GM08714 (cell line): ENCODE results near the gene DPEP2.
"Not testable (repeated sequence)": the region's sequence is repeated elsewhere in the genome, so short reads cannot be mapped to it uniquely, and the experiment has no call there.

ENCODE experiments used
- H3K4me3 ChIP-seq: fragments of 200-500 bp; sonication (Bioruptor generic); 2 replicates; pipeline ENCODE4 v1.5.1; 2014; ENCODE audit warnings: mild to moderate bottlenecking, low read length, inconsistent platforms
- ZNF274 ChIP-seq: IDR thresholded peaks from 2 replicates; pipeline ENCODE4 v1.6.1; 2012; ENCODE audit warnings: mild to moderate bottlenecking, low read depth, low read length

DPEP2 gene

GRCh38 chr16:68022278-68022727 is 23.0 kb upstream of the DPEP2 start:
- H3K4me3 ChIP-seq, result peak overlapping the region; percentile 88
- TF ChIP-seq ZNF274, result no peak

GRCh38 chr16:68021490-68021889 is 22.2 kb upstream of the DPEP2 start:
- no peak for TF ChIP-seq ZNF274
- H3K4me3 ChIP-seq, result no peak overlapping the region; the same call in 1 of the 2 replicates

- TF ChIP-seq ZNF274, result no peak
- no peak overlapping the region for H3K4me3 ChIP-seq
These were observed 19.9 kb upstream of the DPEP2 start for GRCh38 chr16:68019167-68019680.

GRCh38 chr16:68015681-68016080 is 16.4 kb upstream of the DPEP2 start, which contains the start of gene DPEP2NB:
Gene DPEP2NB (minus strand): TSS chr16:68015911. CDS start chr16:68015770, 141 bp downstream.
- no peak within 1 kb of the TSS for H3K4me3 ChIP-seq
- TF ChIP-seq ZNF274, result no peak

- no peak for TF ChIP-seq ZNF274
- H3K4me3 ChIP-seq, result no peak overlapping the region
These were observed 14.2 kb upstream of the DPEP2 start for GRCh38 chr16:68013440-68013839.

GRCh38 chr16:68009872-68010271 is 10.6 kb upstream of the DPEP2 start:
- not testable (repeated sequence) for H3K4me3 ChIP-seq

- no peak for TF ChIP-seq ZNF274
- H3K4me3 ChIP-seq, result no peak overlapping the region
These were observed 10.0 kb upstream of the DPEP2 start for GRCh38 chr16:68009157-68009735.

GRCh38 chr16:68005786-68006286 is 6.6 kb upstream of the DPEP2 start:
- H3K4me3 ChIP-seq, result no peak overlapping the region
- no peak for TF ChIP-seq ZNF274

GRCh38 chr16:68005211-68005610 is 5.9 kb upstream of the DPEP2 start:
- no peak for TF ChIP-seq ZNF274
- no peak overlapping the region for H3K4me3 ChIP-seq

- no peak for TF ChIP-seq ZNF274
- H3K4me3 ChIP-seq, result no peak overlapping the region
These were observed 3.7 kb upstream of the DPEP2 start for GRCh38 chr16:68003031-68003430.

GRCh38 chr16:68000450-68000849 is 1.2 kb upstream of the DPEP2 start:
- TF ChIP-seq ZNF274, result no peak
- H3K4me3 ChIP-seq, result no peak overlapping the region

- TF ChIP-seq ZNF274, result no peak
- H3K4me3 ChIP-seq, result no peak overlapping the region
These were observed 701 bp upstream of the DPEP2 start for GRCh38 chr16:67999985-68000384.

- not testable (repeated sequence) for H3K4me3 ChIP-seq
These were observed 979 bp downstream of the DPEP2 start for GRCh38 chr16:67998231-67998778.

GRCh38 chr16:67996666-67997065 is 2.6 kb downstream of the DPEP2 start:
- H3K4me3 ChIP-seq, result no peak overlapping the region

GRCh38 chr16:67995423-67995822 is 3.9 kb downstream of the DPEP2 start:
- no peak for TF ChIP-seq ZNF274
- no peak overlapping the region for H3K4me3 ChIP-seq

More at GRCh38 chr16:67996666-67997065, 2.6 kb downstream of the DPEP2 start:
- no peak for TF ChIP-seq ZNF274

GRCh38 chr16:67994040-67994408 is 5.3 kb downstream of the DPEP2 start:
- not testable (repeated sequence) for H3K4me3 ChIP-seq
